Activated naive CD8-positive, alpha-beta T cell treated with anti-CD3 and anti-CD28 coated beads for 36 hours (primary cell): ENCODE data around the gene MAP7D1. TPM values are rescaled to one million over a fixed set of nuclear protein-coding genes. Genes with fewer than 3 reads are reported as not detected.
"Not testable (repeated sequence)": the region's sequence is repeated elsewhere in the genome, so short reads cannot be mapped to it uniquely, and the experiment has no call there.

Experiments used
- DNase-seq: peaks from one replicate; pipeline ENCODE4 v3.0.0; 2021
- H3K27ac Mint-ChIP-seq: one replicate; pipeline ENCODE4 v1.8.0; 2022; ENCODE audit warnings: mild to moderate bottlenecking, moderate library complexity, mixed read lengths
- H3K27me3 Mint-ChIP-seq: one replicate; pipeline ENCODE4 v1.8.0; 2022; ENCODE audit warnings: mild to moderate bottlenecking, mixed read lengths
- H3K36me3 Mint-ChIP-seq: one replicate; pipeline ENCODE4 v1.8.0; 2021; ENCODE audit warnings: mild to moderate bottlenecking, mixed read lengths
- H3K4me1 Mint-ChIP-seq: one replicate; pipeline ENCODE4 v1.8.0; 2021; ENCODE audit warnings: mixed read lengths
- H3K4me3 Mint-ChIP-seq: one replicate; pipeline ENCODE4 v1.8.0; 2022; ENCODE audit warnings: mild to moderate bottlenecking, moderate library complexity, mixed read lengths
- H3K9me3 Mint-ChIP-seq: one replicate; pipeline ENCODE4 v1.8.0; 2022; ENCODE audit warnings: mixed read lengths
- total RNA-seq, 2 experiments: library from RNA; stranded (reverse); gene quantifications; one replicate each; pipeline ENCODE4 v1.2.3, GENCODE V29; 2021

The MAP7D1 gene
- total RNA-seq, 2 experiments from 2014 or later = 158 to 168 TPM

DNA sequence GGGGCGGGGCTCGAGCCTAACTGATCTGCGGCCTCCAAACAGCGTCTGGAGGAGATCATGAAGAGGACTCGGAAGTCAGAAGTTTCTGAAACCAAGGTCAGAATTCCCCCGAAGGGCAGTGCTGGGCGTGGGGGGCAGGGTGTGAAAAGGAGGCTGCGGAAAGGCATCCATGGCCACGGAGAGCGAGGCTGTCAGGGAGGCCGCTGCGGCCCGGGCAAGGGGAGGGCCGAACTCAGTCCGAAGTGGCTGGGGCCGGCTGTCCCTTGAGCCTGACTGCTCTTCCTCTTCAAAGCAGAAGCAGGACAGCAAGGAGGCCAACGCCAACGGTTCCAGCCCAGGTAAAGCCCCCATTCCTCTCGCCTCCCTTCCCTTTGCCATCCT lies 23.2 kb downstream of the MAP7D1 start:
- H3K9me3 Mint-ChIP-seq = no peaks in the 10 kb centered on the region
- H3K4me1 Mint-ChIP-seq = no peaks in the 10 kb centered on the region
- H3K36me3 Mint-ChIP-seq = peaks cover 18% of the 10 kb centered on the region
- H3K27ac Mint-ChIP-seq = no peak overlapping the region
- H3K4me3 Mint-ChIP-seq = no peak overlapping the region
- H3K27me3 Mint-ChIP-seq = no peaks in the 10 kb centered on the region
- DNase-seq = no peak

DNA sequence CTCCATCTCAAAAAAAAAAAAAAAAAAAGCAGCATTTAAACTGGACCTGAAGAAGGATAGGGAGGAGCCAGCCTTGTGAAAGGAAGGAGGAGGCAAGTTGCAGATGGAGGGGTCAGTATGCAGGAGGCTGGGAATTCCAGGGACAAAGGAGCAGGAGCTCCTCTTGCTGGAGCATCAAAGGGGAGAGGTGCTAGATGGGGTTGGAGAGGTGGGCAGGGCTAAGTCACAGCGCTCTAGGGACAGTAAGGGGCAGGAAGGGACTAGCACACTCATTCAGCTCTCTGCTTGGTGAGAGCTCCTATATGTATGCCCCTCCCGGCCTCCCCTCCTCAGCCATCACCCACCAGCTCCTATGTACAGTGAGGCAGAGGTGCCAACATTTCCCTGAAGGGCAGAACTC lies 26.8 kb downstream of the MAP7D1 start:
- DNase-seq = no peak
- Mint-ChIP-seq H3K4me3 (no peak overlapping the region), H3K27me3 (no peaks in the 10 kb centered on the region), H3K36me3 (peaks cover 18% of the 10 kb centered on the region), H3K9me3 (no peaks in the 10 kb centered on the region), H3K4me1 (no peaks in the 10 kb centered on the region), H3K27ac (peak overlapping the region; percentile 56)

DNA sequence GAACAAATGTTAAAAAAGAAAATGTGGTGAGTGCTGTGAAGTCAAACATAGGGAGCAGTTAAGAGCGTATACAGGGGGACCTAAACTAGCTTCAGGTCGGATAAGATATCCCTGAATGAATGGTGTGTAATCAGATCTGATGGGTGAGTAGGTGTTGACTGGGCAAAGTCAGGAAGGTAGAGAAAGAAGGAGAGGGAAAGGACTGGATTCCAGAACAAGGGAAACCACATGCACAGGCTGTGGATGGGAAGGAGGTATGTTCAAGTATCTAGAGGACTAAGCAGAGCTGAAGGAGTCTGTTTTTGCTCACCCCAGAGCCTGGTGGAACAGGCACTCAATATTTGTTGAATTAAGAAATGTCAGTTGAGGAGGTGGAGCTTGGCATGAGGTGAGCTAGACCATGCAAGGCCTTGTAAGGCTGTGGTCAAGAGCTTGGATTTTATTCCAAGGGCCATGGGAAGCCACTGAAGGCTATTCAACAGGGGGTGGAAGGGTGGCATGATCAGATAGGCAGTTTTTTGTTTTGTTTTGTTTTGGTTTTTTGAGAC lies 27.4 kb downstream of the MAP7D1 start:
- H3K4me3 Mint-ChIP-seq = no peak overlapping the region
- peaks cover 3% of the 10 kb centered on the region for H3K4me1 Mint-ChIP-seq
- no peaks in the 10 kb centered on the region for H3K27me3 Mint-ChIP-seq
- no peak for DNase-seq
- H3K27ac Mint-ChIP-seq = peak overlapping the region; percentile 5
- H3K9me3 Mint-ChIP-seq = no peaks in the 10 kb centered on the region
- peaks cover 18% of the 10 kb centered on the region for H3K36me3 Mint-ChIP-seq

DNA sequence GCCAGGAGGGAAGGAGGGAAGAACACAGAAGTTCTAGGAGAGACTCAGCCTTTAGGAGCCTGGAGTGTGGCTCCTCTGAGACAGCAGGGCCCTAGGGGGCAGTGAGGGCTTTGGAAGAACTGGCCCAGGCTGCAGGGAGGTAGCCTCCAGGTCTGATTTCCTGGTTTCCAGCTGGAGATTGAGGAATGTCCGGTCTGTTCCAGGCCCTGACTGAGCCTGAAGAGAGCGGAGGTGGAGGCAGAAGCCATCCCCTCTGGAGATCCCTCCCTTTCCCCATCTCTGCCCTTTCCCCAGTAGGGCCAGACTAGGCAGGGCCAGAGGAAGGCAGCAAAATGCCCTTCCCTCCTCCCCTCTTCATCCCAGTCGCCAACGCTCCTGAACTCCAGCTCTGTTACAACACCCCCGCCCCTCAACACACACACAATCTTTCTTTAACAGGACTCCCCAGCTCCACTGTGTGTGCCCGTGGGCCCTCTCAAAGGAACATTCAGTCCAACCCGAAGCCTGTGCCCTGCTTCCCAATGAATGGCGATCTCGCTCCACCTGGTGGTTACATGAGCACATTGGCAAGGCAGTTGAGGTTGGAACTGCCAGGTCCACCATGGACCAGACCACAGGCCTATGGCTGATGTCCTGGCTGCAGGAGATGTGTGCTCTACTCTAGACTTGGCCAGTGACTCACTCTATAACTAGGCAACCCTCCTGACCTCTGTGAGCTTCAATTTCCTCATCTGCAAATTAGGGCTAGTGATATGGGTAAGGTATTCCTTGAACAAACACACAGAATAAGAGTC lies 32.0 kb downstream of the MAP7D1 start:
- no peaks in the 10 kb centered on the region for H3K27me3 Mint-ChIP-seq
- H3K9me3 Mint-ChIP-seq = no peaks in the 10 kb centered on the region
- peak overlapping the region; percentile 9 for H3K27ac Mint-ChIP-seq
- peaks cover 3% of the 10 kb centered on the region for H3K4me1 Mint-ChIP-seq
- no peaks in the 10 kb centered on the region for H3K36me3 Mint-ChIP-seq
- no peak overlapping the region for H3K4me3 Mint-ChIP-seq
- DNase-seq = peak; percentile 77

DNA sequence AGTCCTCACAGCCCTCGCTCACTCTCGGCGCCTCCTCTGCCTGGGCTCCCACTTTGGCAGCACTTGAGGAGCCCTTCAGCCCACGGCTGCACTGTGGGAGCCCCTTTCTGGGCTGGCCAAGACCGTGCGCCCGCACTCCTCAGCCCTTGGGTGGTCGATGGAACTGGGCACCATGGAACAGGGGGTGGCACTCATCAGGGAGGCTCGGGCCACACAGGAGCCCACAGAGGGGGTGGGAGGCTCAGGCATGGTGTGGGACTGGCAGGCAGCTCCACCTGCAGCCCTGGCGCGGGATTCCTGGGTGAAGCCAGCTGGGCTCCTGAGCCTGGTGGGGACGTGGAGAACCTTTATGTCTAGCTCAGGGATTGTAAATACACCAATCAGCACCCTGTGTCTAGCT lies 40.8 kb downstream of the MAP7D1 start:
- not testable (repeated sequence) for H3K4me3 Mint-ChIP-seq, H3K27ac Mint-ChIP-seq, H3K9me3 Mint-ChIP-seq, H3K36me3 Mint-ChIP-seq, DNase-seq, H3K4me1 Mint-ChIP-seq, H3K27me3 Mint-ChIP-seq

DNA sequence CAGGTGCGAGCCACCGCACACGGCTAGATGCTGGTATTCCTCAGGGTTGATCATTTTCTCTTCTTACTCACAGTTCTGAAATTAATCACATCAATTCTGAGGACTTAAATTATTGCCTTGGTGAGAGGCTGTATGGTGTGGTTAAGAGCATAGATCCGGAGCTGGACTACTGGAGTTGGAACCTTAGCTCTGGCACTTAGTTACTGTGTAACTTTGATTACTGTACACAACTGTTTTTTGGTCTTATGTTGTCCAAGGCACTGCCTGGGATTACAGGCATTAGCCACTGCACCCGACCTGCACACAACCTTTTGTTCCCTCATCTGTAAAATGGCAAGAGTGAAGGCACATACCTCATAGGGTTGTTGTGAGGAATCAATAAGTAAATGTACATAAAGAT lies 42.7 kb downstream of the MAP7D1 start:
- no peak overlapping the region for H3K27ac Mint-ChIP-seq
- DNase-seq = no peak
- no peaks in the 10 kb centered on the region for H3K4me1 Mint-ChIP-seq
- no peaks in the 10 kb centered on the region for H3K9me3 Mint-ChIP-seq
- no peaks in the 10 kb centered on the region for H3K27me3 Mint-ChIP-seq
- no peaks in the 10 kb centered on the region for H3K36me3 Mint-ChIP-seq
- no peak overlapping the region for H3K4me3 Mint-ChIP-seq

DNA sequence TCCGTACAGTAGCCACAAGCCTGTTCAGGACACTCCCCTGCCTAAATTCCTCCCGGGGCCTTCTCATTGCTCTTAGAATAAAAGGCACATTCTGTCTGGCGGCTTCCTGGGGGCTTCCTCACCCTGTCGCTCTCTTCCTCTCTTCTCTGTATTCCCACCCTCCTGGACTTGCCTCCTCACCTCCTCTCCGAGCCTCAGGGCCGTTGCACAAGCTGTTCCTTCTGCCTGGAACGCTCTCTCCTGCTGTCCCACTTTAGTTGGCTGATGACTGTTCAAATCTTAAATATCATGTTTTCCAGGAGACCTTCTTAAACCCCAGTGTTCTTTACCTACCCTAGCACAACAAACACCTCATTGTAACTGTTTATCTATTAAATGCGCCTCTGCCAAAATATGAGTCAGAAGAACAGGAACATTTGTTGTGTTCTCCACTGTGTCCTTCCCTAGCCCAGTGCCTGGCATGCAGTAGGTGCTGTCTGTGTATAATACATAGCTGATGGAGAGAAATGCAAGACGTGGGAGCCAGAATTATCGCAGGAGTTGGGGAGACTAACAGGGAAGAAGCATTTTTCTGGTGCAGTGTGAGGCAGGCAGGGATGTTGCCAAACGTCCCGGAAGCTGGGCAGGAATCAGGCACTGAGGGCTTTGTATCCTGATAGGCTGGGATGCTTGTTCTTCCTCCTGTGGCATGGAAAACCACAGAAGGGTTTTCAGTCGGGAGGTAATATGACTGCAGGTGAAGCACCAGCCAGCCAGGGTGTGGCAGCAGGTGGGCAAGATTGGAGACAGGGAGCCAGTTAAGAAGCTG lies 44.2 kb downstream of the MAP7D1 start:
- Mint-ChIP-seq H3K27ac (no peak overlapping the region), H3K4me1 (peaks cover under 1% of the 10 kb centered on the region), H3K36me3 (no peaks in the 10 kb centered on the region), H3K4me3 (no peak overlapping the region), H3K9me3 (no peaks in the 10 kb centered on the region), H3K27me3 (no peaks in the 10 kb centered on the region)
- DNase-seq = no peak

DNA sequence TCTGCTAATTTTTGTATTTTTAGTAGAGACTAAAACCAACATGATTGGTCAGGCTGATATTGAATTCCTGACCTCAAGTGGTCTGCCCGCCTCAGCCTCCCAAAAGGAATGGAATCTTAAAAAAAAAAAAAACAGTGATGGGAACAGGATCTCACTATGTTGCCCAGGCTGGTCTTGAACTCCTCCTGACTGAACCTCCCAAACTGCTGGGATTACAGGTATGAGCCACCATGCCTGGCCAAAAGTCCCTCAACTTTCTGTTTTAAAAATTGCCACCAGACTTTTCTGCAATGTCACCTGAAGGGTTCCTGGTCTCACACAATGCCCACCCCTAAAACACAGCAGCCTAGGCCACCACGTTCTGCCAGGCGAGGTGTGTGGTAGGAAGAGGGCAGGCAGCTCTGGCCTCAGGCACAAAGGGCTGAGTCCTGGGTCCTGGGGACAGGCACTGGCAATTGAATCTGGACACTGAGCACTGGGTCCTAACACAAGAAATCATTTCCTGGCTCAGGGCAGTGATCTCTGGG lies 47.1 kb downstream of the MAP7D1 start:
- Mint-ChIP-seq H3K27me3 (no peaks in the 10 kb centered on the region), H3K9me3 (no peaks in the 10 kb centered on the region), H3K4me3 (no peak overlapping the region), H3K4me1 (peaks cover 16% of the 10 kb centered on the region), H3K27ac (no peak overlapping the region), H3K36me3 (no peaks in the 10 kb centered on the region)
- no peak for DNase-seq

DNA sequence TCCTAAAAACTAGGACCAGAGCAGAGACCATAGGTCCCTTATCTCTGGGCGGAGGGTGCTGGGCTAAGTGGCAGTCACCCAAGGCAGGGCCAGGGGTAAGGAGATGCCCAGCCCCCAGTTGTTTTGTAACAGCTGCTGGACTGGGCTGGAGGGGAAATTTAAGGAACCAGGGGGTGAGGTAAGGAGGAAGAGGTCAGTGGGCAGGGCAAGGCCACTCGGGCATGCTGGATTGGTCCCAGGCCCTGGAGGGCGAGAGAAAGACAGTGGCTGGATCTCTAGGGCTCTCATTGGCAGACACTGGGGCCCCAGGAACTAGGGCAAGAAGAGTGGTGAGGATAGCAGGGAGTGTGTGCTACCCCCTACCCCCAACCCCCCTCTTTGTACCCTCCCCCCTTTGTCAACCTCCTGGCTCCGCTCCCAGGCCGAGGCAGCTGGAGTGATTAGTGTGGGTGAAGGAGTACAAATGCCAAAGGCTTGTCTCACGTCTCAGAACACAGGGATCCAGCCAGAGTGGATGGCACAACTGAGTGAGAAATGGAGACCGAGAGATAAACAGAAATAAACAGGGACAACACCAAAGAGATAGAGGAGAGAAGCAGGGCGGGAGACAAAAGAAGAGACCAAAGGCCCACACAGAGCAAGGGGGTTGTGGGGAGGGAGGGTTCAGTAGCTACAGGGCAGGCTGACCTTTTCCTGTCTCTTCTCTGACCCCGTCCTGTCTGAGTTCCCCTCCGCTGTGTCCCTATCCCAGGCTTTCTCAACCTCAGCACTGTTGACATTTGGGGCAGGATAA lies 47.8 kb downstream of the MAP7D1 start:
- Mint-ChIP-seq H3K36me3 (no peaks in the 10 kb centered on the region), H3K27ac (no peak overlapping the region), H3K9me3 (no peaks in the 10 kb centered on the region), H3K27me3 (no peaks in the 10 kb centered on the region), H3K4me1 (peaks cover 16% of the 10 kb centered on the region), H3K4me3 (no peak overlapping the region)
- no peak for DNase-seq

DNA sequence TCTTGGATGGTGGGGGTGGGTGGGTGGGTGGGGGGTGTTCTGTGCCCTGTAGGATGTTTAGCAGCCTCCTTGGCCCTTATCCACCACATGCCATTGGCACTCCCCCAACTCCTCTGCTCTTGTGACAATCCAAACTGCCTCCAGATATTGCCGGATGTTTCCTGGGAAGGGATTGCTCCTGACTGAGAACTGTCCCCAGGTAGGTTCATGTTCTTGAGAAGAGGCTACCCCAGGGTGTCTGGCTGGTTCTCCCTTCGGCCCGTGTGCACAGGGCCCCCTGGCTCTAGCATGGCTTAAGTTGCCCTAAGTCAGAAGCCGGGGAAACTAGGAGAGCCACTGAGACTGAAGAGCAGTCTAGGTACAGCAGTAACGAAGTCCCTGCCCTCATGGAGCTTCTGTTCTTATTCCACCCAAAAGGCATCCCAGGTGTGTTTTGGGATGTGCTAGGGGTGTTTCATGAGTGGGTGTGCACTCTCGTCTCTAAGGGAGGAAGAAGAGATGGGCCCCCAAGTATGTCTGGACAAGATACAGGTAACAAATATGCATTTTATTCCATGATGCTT lies 48.5 kb downstream of the MAP7D1 start:
- Mint-ChIP-seq H3K27me3 (no peaks in the 10 kb centered on the region), H3K36me3 (no peaks in the 10 kb centered on the region)

DNA sequence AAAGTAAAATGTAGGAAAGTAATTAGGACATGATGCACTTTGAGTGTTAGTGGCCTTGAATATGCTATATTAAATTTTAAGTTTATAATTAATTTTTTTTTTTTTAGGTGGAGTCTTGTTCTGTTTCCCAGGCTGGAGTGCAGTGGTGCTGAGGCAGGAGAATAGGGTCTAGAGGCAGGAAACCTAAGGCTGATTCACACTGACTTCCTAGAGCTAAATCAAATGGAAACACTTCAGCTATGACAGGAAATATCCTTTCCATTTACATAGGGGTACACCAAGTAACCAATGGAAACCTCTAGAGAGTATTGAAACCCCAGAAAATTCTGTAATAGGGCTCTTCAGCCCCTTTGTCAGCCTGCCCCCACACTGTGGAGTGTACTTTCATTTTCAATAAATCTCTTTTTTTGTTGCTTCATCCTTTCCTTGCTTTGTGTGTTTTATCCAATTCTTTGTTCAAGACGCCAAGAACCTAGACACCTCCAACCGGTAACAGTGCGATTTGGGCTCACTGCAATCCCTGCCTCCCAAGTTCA lies 50.4 kb downstream of the MAP7D1 start:
- H3K9me3 Mint-ChIP-seq = no peaks in the 10 kb centered on the region
- DNase-seq = peak; percentile 32
- H3K36me3 Mint-ChIP-seq = no peaks in the 10 kb centered on the region
- no peaks in the 10 kb centered on the region for H3K27me3 Mint-ChIP-seq
- no peak overlapping the region for H3K4me3 Mint-ChIP-seq
- peaks cover 16% of the 10 kb centered on the region for H3K4me1 Mint-ChIP-seq
- H3K27ac Mint-ChIP-seq = peak overlapping the region; percentile 84

More for the DNA sequence above, 48.5 kb downstream of the MAP7D1 start:
- peaks cover 16% of the 10 kb centered on the region for H3K4me1 Mint-ChIP-seq
- H3K9me3 Mint-ChIP-seq = no peaks in the 10 kb centered on the region
- no peak overlapping the region for H3K4me3 Mint-ChIP-seq
- H3K27ac Mint-ChIP-seq = peak overlapping the region; percentile 20
- DNase-seq = no peak

DNA sequence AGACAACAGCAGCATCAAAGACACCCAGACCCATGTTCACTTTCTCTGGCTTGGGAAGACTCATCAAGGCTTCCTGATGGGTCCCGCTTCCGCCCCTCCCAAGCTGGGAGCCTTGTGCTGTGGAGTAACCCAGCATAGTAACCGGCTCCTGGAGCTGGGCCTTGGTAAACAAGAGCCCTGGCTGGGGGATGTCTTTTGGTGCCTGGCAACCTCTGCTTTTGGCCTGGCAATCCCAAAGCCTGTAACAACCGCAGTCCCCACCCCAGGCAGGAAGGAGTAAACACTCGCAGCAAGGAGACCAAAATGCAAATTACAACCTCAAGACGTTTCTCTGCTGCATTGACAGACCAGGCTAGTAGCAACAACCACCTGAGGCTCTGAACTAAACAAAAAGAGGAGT lies 51.4 kb downstream of the MAP7D1 start:
- no peaks in the 10 kb centered on the region for H3K36me3 Mint-ChIP-seq

DNA sequence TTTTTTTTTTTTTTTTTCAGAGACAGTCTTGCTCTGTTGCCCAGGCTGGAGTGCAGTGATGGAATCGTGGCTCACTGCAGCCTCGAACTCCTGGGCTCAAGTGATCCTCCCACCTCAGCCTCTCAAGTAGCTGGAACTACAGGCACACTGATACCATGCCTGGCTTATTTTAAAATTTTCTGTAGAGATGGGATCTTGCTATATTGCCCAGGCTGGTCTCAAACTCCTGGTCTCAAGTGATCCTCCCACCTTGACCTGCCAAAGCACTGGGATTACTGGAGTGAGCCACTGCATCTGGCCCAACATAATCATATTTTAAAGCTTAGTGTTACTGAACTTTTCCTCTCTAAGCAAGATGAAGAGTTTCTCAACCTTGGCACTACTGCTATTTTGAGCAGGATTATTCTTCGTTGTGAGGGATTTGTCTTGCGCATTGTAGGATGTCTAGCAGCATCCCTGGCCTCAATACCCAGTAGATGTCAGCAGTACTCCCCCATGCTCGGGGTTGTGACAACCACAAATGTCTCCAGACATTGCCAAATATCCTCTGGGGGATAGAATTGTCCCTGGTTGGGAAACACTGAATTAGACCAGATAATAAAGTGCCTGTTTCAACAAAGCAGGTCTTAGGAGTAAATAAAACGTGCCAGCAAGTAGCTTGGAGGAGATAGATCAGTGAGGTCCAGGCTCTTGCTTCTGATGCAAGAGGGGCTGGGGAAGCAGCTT lies 53.2 kb downstream of the MAP7D1 start:
- no peak for DNase-seq
- H3K36me3 Mint-ChIP-seq = no peaks in the 10 kb centered on the region
- peaks cover 16% of the 10 kb centered on the region for H3K4me1 Mint-ChIP-seq
- no peaks in the 10 kb centered on the region for H3K9me3 Mint-ChIP-seq
- no peak overlapping the region for H3K27ac Mint-ChIP-seq
- H3K4me3 Mint-ChIP-seq = no peak overlapping the region
- no peaks in the 10 kb centered on the region for H3K27me3 Mint-ChIP-seq

More for the DNA sequence above, 51.4 kb downstream of the MAP7D1 start:
- Mint-ChIP-seq H3K4me1 (peaks cover 16% of the 10 kb centered on the region), H3K27ac (peak overlapping the region; percentile 84), H3K9me3 (no peaks in the 10 kb centered on the region), H3K27me3 (no peaks in the 10 kb centered on the region), H3K4me3 (no peak overlapping the region)
- no peak for DNase-seq

DNA sequence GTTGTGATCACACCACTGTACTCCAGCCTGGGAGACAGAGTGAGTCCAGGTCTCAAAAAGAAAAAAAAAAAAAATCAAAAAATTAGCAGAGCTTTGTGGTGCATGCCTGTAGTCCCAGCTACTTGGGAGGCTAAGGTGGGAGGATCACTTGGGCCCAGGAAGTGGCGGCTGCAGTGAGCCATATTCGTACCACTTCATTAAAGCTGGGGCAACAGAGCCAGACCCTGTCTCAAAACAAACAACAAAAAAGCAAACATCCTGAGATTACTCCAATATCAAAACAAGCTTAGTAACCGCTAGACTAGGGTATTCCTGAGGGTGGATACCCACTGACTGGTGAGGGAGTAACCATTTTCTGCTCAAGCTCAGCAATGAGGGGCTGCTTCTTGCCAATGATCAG lies 55.3 kb downstream of the MAP7D1 start:
- Mint-ChIP-seq H3K27me3 (no peaks in the 10 kb centered on the region), H3K9me3 (no peaks in the 10 kb centered on the region), H3K4me1 (peaks cover 12% of the 10 kb centered on the region), H3K27ac (no peak overlapping the region), H3K36me3 (no peaks in the 10 kb centered on the region), H3K4me3 (no peak overlapping the region)
- DNase-seq = no peak
